ENCODE results near the gene GFI1.
"Not testable (repeated sequence)": the region's sequence is repeated elsewhere in the genome, so short reads cannot be mapped to it uniquely, and the experiment has no call there.

Gene GFI1

DNA sequence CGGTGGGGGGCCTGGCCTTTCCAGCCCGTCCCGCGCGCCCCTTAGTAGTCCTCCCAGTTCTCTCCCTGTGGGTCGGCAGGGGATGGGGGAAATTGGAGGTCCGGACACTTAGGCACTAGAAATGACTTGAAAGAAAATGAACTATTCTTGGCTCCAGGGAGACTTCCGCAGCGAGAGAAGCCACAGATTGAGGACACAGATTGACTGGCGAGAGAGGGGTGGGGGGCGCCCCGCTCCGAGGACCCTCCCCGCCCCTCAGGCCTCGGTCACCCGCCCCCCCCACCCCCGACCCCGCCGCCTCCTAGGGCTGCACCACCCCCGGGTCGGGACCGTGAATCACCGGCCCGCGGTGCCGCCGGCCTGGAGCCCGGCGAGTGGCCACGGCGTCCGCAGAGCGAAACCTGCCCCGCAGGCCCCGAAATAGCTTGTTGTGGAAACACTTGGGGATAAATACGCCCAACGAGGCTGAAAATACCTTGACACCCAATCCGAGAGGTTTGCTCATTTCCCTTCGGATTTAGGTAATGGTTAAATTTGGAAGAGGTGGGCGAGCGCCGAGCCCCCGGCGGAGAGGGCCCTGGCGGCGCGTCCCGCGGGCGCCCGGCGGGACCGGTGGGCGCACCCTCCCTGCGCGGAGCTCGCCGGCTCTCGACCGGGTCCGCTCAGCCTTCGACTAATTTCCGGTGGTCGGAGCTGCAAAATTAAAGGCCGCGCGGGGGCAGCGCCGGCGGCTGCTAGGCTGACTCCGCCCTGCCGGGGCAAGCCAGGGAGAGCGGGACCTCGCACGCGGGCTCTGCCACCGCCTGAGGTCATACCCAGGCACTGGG is at the start of gene GFI1:
Gene GFI1, minus strand, starts transcription at position 675 of the 827 bp plus-strand sequence. CDS start 3,438 bp downstream, outside the sequence.
- peak; percentile 73 for DNase-seq

DNA sequence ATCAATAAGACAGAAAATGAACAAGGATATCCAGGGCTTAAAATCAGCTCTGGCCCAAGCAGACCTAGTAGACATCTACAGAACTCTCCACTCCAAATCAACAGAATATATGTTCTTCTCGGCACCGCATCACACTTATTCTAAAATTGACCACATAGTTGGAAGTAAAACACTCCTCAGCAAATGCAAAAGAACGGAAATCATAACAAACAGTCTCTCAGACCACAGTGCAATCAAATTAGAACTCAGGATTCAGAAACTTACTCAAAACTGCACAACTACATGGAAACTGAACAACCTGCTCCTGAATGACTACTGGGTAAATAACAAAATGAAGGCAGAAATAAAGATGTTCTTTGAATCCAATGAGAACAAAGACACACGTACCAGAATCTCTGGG is 45.6 kb upstream of the GFI1 start:
- not testable (repeated sequence) for DNase-seq

- DNase-seq, result not testable (repeated sequence)
Observed at GRCh38 chr1:92531939-92532338, 45.2 kb upstream of the GFI1 start.

GRCh38 chr1:92527670-92528069 is 40.9 kb upstream of the GFI1 start:
- no peak for DNase-seq

GRCh38 chr1:92524944-92525590 is 38.3 kb upstream of the GFI1 start:
- DNase-seq, result not testable (repeated sequence)

DNA sequence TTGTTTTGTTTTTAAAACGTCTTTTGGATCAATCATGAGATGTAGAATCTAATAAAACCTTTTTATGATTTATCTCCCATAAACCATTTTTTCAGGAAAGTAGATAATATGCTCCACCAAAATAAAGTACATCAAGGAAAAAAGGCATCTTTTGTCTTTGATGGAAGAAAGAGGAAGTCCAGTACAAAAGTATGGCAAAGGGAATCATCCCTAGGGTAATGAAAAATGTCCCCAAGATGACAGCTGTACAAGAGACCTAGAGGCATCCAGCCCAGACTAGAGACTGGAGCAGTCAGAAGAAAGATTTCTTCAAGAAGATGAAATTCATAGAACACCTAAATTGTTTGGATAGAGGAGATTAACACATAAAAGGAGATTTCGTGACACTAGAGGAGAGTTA is 32.3 kb upstream of the GFI1 start:
- DNase-seq, result no peak

DNA sequence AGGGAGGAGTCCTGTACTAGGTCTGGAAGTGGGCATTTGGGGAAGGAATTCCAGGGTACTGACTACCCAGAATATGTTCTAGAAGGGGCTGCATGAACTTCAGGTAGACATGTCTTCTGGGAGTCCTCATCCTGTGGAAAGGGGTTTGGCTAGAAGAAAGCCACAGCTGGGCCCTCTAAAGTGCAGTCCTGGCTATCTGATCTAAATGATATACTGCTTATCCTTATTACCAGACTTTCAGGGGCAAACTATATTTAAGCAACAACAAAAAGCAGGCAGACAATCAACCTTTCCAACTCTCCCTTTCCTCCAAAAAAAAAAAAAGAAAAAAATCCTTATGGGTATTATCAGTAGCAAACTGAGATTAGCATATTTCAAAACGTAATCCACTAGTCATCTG is 29.8 kb upstream of the GFI1 start:
- DNase-seq, result no peak

DNA sequence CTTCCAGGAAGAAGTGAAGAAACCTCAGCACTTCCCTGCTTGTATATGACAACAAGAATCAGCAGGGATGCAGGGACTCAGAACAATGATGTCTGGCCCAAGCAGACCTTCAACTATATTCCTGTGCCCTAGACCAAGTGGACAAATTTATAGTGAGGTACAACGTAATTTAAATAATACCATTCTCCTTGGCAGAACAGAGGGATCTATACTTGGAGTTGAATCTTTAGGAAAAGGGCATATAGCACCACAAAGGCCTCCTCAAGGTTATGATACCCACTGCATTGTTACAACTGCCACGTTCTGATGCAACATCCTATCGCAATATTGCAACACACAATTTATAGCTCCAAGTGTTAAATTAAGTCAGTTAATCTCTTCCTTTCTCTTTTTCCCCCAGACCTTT is 29.1 kb upstream of the GFI1 start:
- no peak for DNase-seq

DNA sequence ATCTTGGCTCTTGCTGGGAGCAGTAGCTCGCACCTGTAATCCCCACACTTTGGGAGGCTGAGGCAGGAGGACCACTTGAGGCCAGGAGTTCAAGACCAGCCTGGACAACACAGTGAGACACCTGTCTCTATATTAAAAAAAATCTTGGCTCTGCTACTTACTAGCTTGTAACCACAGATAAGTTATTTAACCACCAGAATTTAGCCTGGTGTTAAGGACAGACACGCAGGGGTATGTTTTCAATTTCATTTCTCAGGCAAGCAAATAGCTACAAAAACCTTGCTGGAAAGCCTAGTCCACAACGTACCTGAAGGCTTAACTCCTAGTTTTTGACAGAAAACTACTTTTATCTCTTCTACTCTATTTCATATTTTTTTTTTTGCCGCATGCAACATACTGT is 24.8 kb upstream of the GFI1 start:
- DNase-seq, result no peak

- no peak for DNase-seq
Observed at GRCh38 chr1:92509619-92510018, 22.9 kb upstream of the GFI1 start.

DNA sequence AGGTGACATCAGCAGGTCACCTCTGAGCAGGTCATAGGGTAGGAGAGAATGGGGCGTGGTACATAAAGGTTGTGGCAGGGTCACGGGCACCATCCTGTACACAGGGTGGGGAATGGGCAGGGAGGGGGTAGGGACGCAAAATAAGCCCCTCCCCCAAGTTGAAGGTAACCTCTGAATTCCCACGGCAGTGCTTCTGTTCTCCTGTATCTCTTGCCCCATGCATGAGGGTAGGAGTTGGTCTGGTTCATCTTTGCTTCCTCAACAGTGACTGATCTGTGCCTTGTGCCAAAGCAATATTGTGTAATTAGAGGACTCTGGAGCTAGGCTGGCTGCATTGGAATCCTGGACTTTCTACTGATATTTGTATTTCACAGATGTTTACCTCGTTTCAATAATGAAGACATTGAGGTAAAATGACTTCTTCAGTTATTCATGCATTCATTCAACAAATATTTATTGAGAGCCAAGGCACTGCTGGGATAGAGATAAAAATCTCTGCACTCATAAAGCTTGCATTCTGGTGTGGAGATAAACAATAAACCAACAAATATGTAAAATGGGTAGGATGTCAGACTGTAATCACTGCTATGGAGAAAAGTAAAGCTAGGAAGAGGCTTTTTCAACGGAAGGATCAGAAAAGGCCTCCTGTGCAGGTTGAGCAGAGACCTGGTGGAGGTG is 18.4 kb upstream of the GFI1 start:
- DNase-seq, result no peak

GRCh38 chr1:92504291-92505014 is 17.7 kb upstream of the GFI1 start:
- DNase-seq, result no peak

DNA sequence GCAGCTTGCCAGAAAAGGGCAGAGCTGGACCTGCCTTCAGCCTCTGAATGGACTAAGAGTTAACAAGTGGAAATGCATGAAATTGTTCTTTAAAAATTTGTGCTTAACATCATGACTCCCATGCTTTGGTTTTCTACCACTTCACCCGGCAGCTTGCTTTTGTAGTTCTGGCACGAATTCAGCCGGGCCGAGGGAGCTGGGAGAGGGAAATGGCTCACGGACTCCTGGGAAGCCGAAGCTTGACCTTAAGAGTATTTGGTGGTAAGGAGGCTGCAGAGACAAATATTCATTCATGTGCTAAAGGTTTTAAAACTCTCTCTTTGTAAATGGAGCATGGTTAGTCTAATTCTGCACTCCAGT is 17.2 kb upstream of the GFI1 start:
- no peak for DNase-seq

GRCh38 chr1:92503043-92503925 is 16.6 kb upstream of the GFI1 start:
- DNase-seq, result no peak

DNA sequence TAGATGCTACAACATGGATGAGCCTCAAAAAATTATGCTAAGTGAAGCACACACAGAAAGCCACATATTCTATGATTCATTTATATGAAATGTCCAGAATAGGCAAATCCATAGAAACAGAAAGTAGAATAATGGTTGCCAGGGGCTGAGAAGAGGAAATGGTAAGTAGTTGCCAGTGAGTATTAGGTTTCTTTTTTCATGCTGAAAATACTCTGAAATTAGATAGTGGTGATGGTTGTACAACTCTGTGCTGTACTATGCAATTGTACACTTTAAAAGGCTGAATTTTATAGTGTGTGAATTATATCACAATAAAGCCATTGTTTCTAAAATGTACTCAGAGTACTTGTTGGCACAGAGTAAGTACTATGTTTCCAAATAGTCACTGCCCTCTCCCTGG is 15.5 kb upstream of the GFI1 start:
- DNase-seq, result no peak

DNA sequence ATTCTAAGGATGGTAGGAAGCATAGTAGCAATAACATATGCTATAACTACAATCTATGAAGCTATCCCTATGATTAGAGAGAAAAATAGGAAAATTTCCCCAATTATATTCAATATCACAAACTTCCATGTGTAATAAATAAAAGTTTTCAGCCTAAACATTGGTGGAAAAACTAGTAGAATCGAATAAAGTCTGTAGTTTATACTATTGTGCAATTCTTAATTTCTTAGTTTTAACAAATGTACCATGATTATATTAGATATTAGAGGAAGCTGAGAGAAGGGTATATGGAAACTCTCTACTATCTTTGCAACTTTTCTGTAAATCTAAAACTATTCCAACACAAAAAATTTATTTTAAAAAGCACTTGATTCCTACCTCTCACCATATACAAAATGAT is 13.8 kb upstream of the GFI1 start:
- DNase-seq, result no peak

- no peak for DNase-seq
Observed at GRCh38 chr1:92495392-92496063, 8.8 kb upstream of the GFI1 start.

GRCh38 chr1:92494485-92495141 is 7.9 kb upstream of the GFI1 start:
- DNase-seq, result no peak

DNA sequence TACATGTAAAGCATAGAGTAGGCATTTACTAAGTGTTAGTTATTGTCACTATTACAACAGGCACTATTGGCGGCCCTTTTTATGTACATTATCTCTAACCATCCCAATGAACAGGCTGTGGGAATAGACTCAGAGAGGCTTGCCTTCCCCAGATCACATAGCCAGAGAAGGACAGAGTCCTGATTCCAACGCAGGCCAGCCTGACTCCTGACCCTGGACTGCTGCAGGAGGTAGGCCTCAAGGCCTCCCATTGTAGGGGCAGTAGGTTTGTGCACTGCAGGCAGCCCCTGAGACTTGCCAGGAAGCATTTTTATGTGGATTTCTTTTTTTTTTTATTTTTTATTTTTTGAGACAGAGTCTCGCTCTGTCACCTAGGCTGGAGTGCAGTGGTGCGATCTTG is 6.4 kb upstream of the GFI1 start:
- no peak for DNase-seq

- DNase-seq, result no peak
Observed at GRCh38 chr1:92488832-92489231, 2.1 kb upstream of the GFI1 start.

DNA sequence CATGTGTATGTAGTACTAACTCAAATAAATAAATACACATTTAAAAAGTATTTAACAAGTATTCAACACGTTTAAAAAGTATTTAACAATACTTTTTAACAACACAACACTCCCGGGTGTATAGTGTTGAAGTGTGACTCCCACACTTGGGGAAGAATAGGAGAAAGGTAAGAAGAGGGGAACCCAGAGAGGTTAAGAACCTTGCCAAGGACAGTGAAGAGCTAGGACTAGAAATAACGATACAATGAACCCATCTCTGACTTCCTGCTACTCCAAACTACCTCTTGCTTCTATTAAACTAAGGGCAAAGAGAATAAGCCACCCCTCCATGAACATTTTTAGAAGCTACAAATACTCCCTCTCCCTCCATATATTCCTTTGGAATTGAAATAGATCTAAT is 1.7 kb upstream of the GFI1 start:
- DNase-seq, result no peak
